LHCN-M2 (cell line): ENCODE data around the gene DUS3L. TPM values are rescaled to one million over a fixed set of nuclear protein-coding genes. Genes with fewer than 3 reads are reported as not detected.
"Not testable (repeated sequence)": the region's sequence is repeated elsewhere in the genome, so short reads cannot be mapped to it uniquely, and the experiment has no call there.

Experiments used
- DNase-seq: peaks from one replicate; pipeline ENCODE4 v3.0.0-alpha.2; 2012; ENCODE audit warnings: low read depth
- total RNA-seq: library from RNA; depleted of rRNA; stranded (reverse); fragments of >200 nt; gene quantifications from 2 replicates; pipeline ENCODE4 v1.2.3, GENCODE V29; 2014; rRNA removed

DUS3L gene
- total RNA-seq, 1 experiment from 2014 or later: 44.6 TPM

GRCh38 chr19:5778402-5778801 is 12.6 kb downstream of the DUS3L start:
- no peak for DNase-seq

DNA sequence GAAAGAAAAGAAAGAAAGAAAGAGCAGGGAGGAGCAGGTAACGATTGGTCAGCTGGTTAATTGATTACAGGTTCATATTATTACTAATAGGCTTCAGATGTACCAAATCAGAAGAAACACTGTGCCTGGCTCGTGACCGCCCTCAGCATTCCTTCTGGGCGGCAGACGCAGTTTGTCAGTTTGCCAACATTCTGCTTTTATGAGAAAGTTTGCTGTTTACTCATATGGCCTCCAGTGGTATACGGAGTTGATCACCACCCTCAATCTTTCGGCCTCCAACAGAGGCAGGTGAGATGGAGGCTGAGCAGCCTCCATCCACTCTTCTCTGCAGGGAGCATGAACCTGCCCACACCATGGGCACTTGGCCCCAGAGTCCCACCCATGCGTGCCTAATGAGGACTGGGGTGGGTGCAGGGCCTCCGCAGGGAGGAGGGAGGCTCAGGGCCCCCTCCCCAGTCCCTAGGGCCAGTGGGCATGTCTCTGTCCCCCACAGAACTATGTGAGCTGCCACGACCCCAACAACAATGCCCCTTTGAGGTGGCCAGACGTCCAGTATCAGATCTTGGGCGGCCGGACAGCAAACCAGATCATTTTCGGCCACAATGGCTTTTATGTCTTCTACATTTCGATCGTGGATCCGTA is 15.2 kb downstream of the DUS3L start:
- DNase-seq: peak; percentile 12

DNA sequence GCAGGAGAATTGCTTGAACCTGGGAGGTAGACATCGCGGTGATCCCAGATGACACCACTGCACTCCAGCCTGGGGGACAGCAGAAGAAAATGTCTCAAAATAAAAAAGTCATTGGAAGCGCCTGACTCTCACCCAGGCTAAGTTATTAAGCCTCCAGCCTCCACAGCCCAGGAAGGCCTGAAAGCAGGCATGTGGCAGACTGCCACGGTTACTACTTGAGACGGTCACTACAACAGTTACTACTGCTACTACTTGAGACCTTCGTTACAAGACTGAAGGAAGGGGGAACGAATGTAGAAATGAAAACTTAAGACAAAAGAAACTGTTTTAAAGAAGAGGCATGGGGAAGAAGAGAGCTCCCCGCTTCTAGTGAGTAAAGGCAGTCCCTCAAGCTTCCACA is 16.0 kb downstream of the DUS3L start:
- DNase-seq: no peak

DNA sequence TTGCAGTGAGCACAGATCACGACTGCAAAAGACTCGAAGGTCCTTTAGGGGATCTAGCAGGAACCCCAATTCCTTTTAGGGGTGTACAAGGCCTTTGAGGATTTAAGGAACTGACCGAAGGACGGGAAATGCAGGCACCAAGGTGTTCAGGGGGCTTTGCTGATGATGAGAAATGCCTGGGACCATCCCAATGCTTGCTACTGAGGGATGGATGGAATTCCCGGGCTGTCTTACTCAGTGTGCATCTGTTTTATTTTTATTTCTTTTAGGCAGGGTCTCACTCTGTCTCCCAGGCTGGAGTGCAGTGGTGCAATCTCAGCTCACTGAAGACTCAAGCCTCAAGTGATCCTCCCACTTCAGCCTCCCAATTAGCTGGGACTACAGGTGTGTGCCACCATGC is 17.7 kb downstream of the DUS3L start:
- no peak for DNase-seq

- no peak for DNase-seq
Observed at GRCh38 chr19:5772416-5772815, 18.5 kb downstream of the DUS3L start.

DNA sequence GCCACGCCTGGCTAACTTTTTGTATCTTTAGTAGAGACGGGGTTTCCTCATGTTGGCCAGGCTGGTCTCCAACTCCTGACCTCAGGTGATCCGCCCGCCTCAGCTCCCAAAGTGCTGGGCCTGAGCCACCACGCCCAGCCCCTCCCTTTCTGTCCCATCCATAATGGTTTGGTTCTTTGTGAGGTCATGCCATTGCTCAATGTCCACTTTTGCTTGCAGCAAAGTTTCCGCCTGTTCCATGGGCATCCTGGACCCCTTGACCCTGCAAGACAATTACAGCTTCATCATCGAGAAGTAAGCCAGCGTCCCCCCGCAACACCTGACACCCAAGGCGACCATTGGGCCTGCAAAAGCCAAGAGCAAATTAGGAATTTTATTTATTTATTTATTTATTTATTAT is 23.0 kb downstream of the DUS3L start:
- no peak for DNase-seq

DNA sequence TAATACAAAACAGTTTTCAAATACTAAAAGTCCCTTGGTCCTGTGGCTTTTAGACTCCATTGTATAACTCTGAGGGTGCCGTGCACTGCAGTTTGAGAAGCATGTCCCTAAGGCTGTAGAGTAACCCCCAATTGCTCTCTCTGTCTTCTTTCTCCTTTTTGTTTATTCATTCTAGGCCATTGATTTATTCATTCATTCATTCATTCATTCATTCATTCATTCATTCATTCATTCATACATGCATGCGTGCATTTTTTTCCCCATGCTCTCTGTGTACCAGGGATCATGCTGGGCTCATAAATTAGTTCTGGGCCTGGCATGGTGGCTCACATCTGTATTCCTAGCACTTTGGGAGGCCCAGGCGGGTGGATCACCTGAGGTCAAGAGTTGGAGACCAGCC is 25.7 kb downstream of the DUS3L start:
- no peak for DNase-seq

GRCh38 chr19:5762608-5763217 is 28.2 kb downstream of the DUS3L start:
- DNase-seq: no peak

GRCh38 chr19:5753743-5754142 is 37.2 kb downstream of the DUS3L start:
- no peak for DNase-seq

DNA sequence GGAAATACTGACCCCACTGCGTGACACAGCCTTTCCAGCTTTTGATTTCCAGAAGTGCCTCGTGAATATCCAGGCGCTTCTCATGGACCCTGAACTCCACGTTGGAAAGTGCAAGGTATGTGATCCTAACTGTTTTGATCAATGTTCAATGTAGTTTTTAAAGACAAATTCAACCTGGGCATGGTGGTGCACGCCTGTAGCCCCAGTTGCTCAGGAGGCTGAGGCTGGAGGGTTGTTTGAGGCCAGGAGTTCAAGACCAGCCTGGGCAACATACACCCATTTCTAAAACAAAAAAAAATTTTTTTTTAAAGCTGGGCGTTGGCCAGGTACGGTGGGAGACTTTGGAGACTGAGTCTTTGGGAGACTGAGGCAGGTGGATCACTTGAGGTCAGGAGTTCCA is 39.3 kb downstream of the DUS3L start:
- no peak for DNase-seq

GRCh38 chr19:5749505-5749904 is 41.5 kb downstream of the DUS3L start:
- no peak for DNase-seq

- DNase-seq: not testable (repeated sequence)
Observed at GRCh38 chr19:5748920-5749319, 42.0 kb downstream of the DUS3L start.

GRCh38 chr19:5744999-5745398 is 46.0 kb downstream of the DUS3L start:
- DNase-seq: not testable (repeated sequence)

- peak; percentile 5 for DNase-seq
Observed at GRCh38 chr19:5743630-5744029, 47.3 kb downstream of the DUS3L start.

- DNase-seq: no peak
Observed at GRCh38 chr19:5742051-5742450, 48.9 kb downstream of the DUS3L start.

GRCh38 chr19:5738423-5738822 is 52.5 kb downstream of the DUS3L start:
- DNase-seq: peak; percentile 3

Other genes starting within 250 kb of the DUS3L start
- 0.06 TPM in 1 of 2 replicates, not detected in the other for gene TINCR, start 223.2 kb downstream of the DUS3L start, total RNA-seq
- 17.6 and 23.2 TPM in 2 replicates for gene SAFB2, start 168.4 kb downstream of the DUS3L start, total RNA-seq
- 21.2 and 45.7 TPM in 2 replicates for gene SAFB, start 168.1 kb downstream of the DUS3L start, total RNA-seq
- 48.8 and 52.1 TPM in 2 replicates for gene MICOS13, start 110.6 kb downstream of the DUS3L start, total RNA-seq
- gene HSD11B1L, start 110.1 kb downstream of the DUS3L start, total RNA-seq: 22.4 and 24.7 TPM in 2 replicates
- gene RPL36, start 100.9 kb downstream of the DUS3L start, total RNA-seq: 795 and 866 TPM in 2 replicates
- 71.2 and 83.6 TPM in 2 replicates for gene LONP1, start 71.0 kb downstream of the DUS3L start, total RNA-seq
- not detected in 2 replicates for gene CATSPERD, start 70.5 kb downstream of the DUS3L start, total RNA-seq
- 2.0 and 2.9 TPM in 2 replicates for gene PRR22, start 6.4 kb downstream of the DUS3L start, total RNA-seq
- not detected in 2 replicates for gene NRTN, start 13.9 kb upstream of the DUS3L start, total RNA-seq
- gene FUT6, start 48.5 kb upstream of the DUS3L start, total RNA-seq: not detected in 2 replicates
- gene FUT3, start 60.3 kb upstream of the DUS3L start, total RNA-seq: not detected in 2 replicates
- gene FUT5, start 79.4 kb upstream of the DUS3L start, total RNA-seq: not detected in 2 replicates
- 172 and 188 TPM in 2 replicates for gene NDUFA11, start 112.6 kb upstream of the DUS3L start, total RNA-seq
- 2.6 and 3.0 TPM in 2 replicates for gene VMAC, start 113.7 kb upstream of the DUS3L start, total RNA-seq
- 2.4 and 3.5 TPM in 2 replicates for gene CAPS, start 123.1 kb upstream of the DUS3L start, total RNA-seq
- gene RANBP3, start 187.0 kb upstream of the DUS3L start, total RNA-seq: 74.1 and 81.2 TPM in 2 replicates